ENCODE data around the gene TEDDM1.
A peak's percentile ranks its signal among the peaks of the same experiment; 100 is the strongest.

TEDDM1 gene

GRCh38 chr1:182376936-182377574, 23.4 kb downstream of the TEDDM1 start:
- no peak for DNase-seq

- no peak for DNase-seq
These were observed 26.2 kb downstream of the TEDDM1 start for GRCh38 chr1:182374101-182374834.

GRCh38 chr1:182370532-182370931, 29.9 kb downstream of the TEDDM1 start:
- DNase-seq = no peak

- no peak for DNase-seq
These were observed 31.6 kb downstream of the TEDDM1 start for GRCh38 chr1:182368903-182369302.

GRCh38 chr1:182368358-182368757, 32.1 kb downstream of the TEDDM1 start:
- DNase-seq = no peak

- no peak for DNase-seq
These were observed 32.5 kb downstream of the TEDDM1 start for GRCh38 chr1:182367926-182368325.

GRCh38 chr1:182366596-182366995, 33.9 kb downstream of the TEDDM1 start:
- DNase-seq = no peak

- no peak for DNase-seq
These were observed 40.8 kb downstream of the TEDDM1 start for GRCh38 chr1:182359645-182360044.

GRCh38 chr1:182357913-182358312, 42.6 kb downstream of the TEDDM1 start:
- DNase-seq = peak; percentile 87

- no peak for DNase-seq
These were observed 43.3 kb downstream of the TEDDM1 start for GRCh38 chr1:182357171-182357570.

GRCh38 chr1:182355723-182356098, 44.8 kb downstream of the TEDDM1 start:
- no peak for DNase-seq

- no peak for DNase-seq
These were observed 48.6 kb downstream of the TEDDM1 start for GRCh38 chr1:182351790-182352364.

- DNase-seq = no peak
These were observed 49.6 kb downstream of the TEDDM1 start for GRCh38 chr1:182350839-182351238.

- DNase-seq = no peak
These were observed 51.3 kb downstream of the TEDDM1 start for GRCh38 chr1:182348961-182349747.

Measured in NCI-H446 treated with DMSO at 0.1 percent for 48 hours (cell line).